Measurements from ENCODE around the gene C6orf89.
A peak's percentile ranks its signal among the peaks of the same experiment; 100 is the strongest.

C6orf89 gene

GRCh38 chr6:36885461-36886401, at the start of gene C6orf89:
TSS of gene C6orf89 (plus strand) at chr6:36885952. CDS start at chr6:36899445, 13,493 bp downstream.
- DNase-seq (ENCODE audit: low read depth): peak; percentile 94

DNA sequence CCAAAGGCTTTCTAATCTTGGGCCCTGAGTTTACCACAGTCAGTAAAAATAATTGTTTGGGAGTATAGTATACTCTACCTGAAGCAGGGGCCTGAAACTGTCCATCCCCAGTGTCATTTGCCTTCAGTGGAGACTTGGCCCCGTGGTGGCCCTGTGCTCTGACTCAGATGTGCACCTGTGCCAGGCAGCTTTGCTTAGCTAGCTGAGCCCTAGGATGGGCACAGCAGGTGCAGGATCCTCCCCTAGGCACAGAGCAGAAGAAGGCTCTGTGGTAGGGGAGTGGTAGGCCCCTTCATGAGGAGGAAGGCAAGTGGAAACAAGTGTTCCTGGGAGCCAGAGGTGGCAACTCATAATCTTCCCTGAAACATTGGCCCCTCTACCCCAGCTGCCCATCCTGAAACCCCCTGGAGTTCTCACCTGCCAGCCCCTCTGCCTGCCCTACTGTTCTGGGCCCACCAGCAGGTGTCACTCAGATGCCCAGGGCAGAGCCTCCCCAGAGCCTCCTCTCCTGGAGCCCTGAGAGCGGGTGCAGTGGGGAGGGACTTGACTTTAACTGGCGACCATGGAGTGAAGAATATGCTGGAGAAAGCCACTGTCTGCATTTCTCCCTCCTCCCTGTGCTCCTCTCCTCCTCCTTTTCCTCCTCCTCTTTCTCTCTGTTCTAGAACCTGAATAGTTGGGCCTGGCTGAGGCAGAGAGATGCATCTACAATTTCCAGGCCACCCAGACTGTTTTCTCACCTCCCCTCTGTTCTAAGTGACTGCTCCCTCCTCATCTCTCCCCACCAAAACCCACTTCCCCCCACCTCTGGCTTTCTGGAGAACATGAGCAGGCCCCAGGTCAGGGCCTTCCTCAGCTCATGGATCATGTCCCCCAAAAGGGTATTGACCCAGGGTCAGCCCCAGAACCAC, 49.4 kb upstream of the C6orf89 start:
- DNase-seq (ENCODE audit: low read depth): no peak

DNA sequence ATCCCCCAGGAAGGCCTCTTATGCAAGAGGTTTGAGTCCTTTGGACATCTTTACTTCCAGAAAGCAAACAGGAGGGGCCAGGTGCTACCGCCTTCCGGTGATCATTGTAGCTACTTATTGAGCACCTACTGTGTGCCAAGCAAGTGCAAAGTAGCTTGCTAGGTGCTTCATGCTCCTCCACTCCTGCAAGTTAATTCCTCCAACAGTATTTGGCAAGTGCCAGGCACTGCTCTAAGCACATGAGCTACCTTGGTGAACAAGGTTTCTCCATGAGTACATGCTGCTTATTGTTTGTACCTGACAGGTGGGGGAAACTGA, 48.8 kb upstream of the C6orf89 start:
- no peak for DNase-seq (ENCODE audit: low read depth)

DNA sequence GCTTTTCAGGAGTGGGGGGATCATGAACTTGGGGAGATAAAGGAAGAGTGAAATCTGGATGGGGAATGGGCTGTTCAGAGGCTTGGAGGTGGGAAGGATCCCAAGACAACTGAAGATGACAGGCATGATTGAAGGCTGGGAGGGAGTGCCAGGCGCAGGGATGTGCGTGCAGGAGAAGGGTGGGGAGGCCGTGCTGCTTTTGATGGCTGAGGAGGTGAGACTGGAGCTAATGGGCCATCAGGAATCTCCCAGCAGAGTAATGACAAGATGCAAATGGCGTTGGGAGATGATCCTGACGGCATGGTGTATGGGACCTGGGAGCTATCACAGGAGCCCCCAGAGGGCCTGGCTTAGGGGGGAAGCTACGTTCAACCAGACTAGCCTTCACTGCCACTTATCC, 48.1 kb upstream of the C6orf89 start:
- DNase-seq (ENCODE audit: low read depth): no peak

DNA sequence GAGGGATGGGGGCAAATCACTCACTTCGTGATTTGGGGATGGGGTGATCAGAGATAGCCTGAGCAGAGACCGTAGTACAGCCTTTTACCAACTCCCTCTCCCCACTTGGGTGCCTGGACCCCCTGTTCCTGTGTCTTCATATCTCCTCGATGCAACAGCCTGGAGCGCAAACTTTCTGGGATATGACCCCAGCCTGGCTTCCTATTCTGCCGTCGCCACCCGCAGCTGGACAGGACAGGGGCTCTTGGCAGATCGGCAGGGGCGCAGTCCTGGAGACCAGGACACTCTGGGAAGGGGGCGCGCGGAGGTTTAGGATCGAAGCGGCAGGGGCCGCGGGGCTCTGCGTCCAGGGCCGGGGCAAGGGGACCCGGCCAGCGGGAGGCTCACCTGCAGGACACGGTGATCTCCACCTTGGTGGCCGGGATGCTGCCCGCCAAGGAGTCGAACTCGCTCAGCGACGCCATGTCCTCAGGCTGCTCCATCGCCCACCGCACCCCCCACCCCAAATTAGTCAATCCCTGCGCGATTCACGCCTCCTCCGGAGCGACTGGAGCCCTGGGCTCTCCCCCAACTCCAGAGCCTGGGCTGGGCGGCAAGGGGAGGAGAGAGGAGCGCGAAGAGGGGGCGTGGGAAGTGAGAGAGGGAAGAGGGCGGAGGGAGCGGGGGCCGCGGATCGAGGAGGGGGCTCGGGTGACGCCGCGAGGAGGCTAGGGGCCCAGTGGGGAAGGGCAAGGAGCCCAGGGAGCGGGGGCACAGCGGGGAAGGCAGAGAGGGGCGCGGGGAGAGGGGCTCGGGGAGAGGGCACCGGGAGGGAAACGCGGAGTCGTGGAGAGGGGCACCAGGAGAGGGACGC, 46.6 kb upstream of the C6orf89 start, which contains the start of gene CPNE5:
TSS of gene CPNE5 (minus strand) at position 549 of the 853 bp plus-strand sequence. CDS start at position 482, 67 bp downstream.
- DNase-seq (ENCODE audit: low read depth): no peak

DNA sequence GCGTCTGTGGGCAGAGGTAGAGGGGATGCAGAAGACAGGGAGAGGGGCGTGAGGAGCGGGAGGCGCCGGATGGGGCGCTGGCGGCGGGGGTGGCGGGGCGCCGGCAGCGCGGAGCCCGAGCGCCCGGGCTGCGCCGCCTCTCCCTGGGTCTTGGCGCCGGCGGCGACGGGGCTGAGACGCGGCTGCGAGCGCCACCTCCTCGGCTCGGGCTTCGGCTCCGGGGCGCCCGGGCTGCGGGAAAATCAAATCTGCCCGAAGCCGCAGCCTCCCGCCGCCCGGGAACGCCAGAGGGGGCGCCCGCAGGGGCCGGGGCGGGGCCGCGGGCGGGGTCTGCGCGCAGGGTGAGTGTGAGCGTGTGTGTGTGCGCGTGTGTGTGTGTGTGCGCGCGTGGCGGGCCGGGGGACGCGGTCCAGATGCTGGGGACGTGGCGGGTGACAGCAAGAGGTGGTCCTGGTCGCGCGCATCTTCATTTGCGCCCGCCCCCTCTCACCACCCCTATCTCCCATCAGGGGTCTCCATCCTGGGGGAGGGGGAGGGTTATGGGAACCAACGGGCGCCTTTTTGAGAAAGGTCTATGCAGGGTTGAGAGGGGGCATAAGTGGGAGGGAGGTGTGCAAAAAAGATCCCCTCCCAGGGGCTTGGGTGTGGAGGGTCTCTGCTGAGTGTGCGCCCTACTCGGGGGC, 45.9 kb upstream of the C6orf89 start:
- no peak for DNase-seq (ENCODE audit: low read depth)

- DNase-seq (ENCODE audit: low read depth): no peak
Measured at GRCh38 chr6:36840432-36841403, 45.0 kb upstream of the C6orf89 start.

- no peak for DNase-seq (ENCODE audit: low read depth)
Measured at GRCh38 chr6:36841756-36842155, 44.0 kb upstream of the C6orf89 start.

DNA sequence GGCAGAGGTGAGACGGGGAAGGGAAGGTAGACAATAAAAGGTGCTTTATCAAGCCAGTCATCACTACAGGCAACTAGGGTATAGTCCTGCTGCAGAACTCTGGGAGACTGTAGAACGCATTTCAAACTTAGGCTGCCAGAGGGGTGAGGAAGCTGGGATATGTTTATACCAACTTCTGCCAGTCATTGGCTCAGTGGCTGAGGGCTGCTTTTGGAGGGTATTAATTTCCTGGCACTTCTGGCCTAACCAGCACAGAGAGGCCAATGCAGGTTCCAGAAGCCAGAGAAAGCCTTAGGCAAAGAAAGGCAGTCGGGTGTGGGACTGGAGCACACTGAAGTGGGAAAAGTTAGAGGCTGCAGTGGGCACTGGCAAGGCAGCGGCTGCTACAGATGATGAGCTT, 42.6 kb upstream of the C6orf89 start:
- no peak for DNase-seq (ENCODE audit: low read depth)

DNA sequence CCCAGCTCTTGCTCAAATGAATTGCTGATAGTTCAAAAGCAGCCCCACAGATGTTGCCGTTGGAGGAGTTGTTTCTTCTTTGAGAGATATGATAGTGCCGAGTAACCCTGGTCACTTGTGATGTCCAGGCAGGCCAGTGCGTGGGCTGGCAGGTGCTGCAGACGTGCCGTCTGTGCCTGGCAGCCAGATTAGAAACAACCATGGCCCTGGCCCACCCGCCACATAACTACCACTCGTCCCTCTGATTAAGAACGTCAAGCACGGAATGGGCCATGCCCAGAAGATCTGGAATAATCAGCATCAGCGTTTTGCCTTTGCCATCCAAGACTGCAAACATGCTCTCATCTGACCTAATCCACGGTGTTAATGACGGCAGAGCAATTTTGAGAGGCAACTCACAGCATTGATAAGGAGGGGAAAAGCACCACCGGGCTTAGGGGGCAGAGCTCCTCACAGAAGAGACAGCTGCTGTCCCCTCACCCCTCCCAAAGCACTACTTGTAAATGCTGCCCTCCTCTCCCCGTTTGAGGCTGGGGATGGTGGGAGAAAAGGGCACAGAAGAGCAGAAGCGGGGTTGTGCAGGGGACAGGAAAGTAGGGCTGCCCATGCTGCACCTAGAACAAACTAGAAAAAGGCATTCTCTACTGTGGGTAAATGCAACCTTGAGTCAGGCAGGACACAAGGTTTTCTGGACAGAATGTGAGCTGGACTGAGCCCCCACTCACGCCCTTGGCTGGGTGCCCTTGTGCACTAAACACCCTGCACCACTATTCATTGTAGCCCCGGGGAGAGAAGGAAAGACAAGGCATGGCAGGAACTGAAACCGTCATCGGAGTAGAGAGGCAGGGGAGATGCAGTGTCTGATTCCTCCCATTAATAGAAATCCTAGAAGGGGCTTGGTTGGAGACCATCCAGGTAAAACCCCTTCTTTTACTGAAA, 41.3 kb upstream of the C6orf89 start:
- DNase-seq (ENCODE audit: low read depth): no peak

DNA sequence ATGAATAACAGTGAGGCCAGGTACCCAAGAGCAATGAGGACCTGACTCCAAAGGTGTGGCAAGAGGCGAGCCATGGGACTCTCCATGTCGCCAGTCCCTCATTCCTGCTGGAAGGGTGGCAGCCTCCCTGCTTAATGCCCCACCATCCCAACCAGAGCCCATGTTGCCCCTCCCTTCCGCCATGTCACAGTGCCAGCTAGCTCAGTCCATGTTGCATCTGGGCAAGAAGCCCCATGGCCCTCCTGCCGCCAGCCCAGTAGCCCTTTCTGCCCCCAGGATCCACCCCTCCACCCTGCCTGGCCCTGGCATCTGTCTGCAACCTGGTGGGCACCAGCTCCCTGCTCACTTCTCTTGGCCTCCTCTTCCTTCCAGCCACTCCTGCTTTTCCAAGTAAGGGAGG, 40.5 kb upstream of the C6orf89 start:
- no peak for DNase-seq (ENCODE audit: low read depth)

GRCh38 chr6:36847152-36847551, 38.6 kb upstream of the C6orf89 start:
- DNase-seq (ENCODE audit: low read depth): no peak

GRCh38 chr6:36847991-36848390, 37.8 kb upstream of the C6orf89 start:
- no peak for DNase-seq (ENCODE audit: low read depth)

GRCh38 chr6:36848658-36849441, 36.9 kb upstream of the C6orf89 start:
- DNase-seq (ENCODE audit: low read depth): no peak

DNA sequence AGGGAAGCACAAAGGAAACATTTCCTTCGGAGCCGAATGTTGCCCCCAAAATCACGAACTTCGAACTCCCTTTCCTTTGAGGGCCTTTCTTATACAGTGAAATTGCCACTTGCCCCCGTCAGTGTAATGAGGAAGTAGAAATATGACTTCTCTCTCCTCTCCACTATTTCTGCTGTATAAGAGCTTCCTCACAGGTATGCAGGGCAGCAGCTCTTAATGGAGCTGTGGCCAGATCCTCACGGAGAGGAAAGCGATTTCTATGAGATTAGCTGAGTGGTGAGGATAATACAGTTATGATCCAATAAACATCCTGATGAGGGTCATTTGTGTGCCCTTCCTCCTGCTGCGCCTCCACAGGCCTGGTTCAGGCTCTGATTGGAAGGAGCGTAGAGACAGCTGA, 35.7 kb upstream of the C6orf89 start:
- no peak for DNase-seq (ENCODE audit: low read depth)

GRCh38 chr6:36851149-36851614, 34.6 kb upstream of the C6orf89 start:
- no peak for DNase-seq (ENCODE audit: low read depth)

GRCh38 chr6:36851626-36852025, 34.1 kb upstream of the C6orf89 start:
- no peak for DNase-seq (ENCODE audit: low read depth)
